Thyroid gland (tissue), 4 donors: ENCODE results near the gene PRSS3.

Source experiments
- POLR2A ChIP-seq, 2 donors: fragments of 450-650 bp; IDR thresholded peaks; one replicate each; pipeline ENCODE4 v1.6.1; 2017; ENCODE audit warnings: antibody characterized with exemption in 2 of 2, mild to moderate bottlenecking in 2 of 2, moderate library complexity in 1 of 2
- TF ChIP-seq, protein P1 (sequence below), 6 experiments: fragments of 200-600 bp in 3 of 6; fragments of 450-650 bp in 3 of 6; sonication (generic) in 3 of 6; IDR thresholded peaks; one replicate each; pipeline ENCODE4 v1.5.1; 2016 to 2019; ENCODE audit warnings: antibody characterized with exemption in 6 of 6, mild to moderate bottlenecking in 2 of 6, inconsistent platforms in 1 of 6, moderate library complexity in 1 of 6

DNA sequence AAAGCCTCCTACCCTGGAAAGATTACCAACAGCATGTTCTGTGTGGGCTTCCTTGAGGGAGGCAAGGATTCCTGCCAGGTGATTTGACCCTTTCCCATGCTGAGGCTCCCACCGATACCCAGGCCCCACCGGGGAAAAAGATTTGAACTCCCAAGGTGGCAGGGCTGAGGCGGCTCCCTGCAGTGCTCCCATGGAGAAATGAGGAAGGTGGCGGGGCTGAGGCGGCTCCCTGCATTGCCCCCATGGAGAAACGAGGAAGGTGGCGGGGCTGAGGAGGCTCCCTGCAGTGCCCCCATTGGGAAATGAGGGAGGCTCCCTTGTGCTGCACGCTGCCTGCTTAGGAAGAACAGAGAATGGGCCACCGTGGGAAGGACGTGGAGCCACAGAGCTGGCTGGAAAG, 3.2 kb downstream of the PRSS3 start:
- TF ChIP-seq, protein P1, sequence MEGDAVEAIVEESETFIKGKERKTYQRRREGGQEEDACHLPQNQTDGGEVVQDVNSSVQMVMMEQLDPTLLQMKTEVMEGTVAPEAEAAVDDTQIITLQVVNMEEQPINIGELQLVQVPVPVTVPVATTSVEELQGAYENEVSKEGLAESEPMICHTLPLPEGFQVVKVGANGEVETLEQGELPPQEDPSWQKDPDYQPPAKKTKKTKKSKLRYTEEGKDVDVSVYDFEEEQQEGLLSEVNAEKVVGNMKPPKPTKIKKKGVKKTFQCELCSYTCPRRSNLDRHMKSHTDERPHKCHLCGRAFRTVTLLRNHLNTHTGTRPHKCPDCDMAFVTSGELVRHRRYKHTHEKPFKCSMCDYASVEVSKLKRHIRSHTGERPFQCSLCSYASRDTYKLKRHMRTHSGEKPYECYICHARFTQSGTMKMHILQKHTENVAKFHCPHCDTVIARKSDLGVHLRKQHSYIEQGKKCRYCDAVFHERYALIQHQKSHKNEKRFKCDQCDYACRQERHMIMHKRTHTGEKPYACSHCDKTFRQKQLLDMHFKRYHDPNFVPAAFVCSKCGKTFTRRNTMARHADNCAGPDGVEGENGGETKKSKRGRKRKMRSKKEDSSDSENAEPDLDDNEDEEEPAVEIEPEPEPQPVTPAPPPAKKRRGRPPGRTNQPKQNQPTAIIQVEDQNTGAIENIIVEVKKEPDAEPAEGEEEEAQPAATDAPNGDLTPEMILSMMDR (IDR thresholded peaks at IDR 0.05), result no peak
- TF ChIP-seq POLR2A (IDR thresholded peaks at IDR 0.05), result no peak
